ENCODE data around the gene TRAT1.

DNA sequence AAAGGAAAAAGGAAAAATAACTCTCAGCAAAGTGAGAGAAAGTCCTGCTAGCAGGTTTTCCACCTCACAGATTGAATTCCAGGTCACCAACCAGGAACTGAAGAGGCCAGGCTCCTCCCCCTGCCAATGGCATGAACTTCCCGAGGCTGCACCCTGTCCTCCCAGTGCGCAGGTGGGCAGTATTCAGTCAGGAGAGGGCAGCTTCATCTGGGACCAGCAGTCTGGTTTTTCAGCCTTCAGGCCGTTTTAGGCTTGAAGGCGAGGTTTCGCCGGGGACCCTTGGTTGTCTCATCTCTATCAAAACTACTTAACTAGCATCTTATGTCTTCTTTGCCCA is 41.2 kb downstream of the TRAT1 start:
- TF ChIP-seq, protein P1, sequence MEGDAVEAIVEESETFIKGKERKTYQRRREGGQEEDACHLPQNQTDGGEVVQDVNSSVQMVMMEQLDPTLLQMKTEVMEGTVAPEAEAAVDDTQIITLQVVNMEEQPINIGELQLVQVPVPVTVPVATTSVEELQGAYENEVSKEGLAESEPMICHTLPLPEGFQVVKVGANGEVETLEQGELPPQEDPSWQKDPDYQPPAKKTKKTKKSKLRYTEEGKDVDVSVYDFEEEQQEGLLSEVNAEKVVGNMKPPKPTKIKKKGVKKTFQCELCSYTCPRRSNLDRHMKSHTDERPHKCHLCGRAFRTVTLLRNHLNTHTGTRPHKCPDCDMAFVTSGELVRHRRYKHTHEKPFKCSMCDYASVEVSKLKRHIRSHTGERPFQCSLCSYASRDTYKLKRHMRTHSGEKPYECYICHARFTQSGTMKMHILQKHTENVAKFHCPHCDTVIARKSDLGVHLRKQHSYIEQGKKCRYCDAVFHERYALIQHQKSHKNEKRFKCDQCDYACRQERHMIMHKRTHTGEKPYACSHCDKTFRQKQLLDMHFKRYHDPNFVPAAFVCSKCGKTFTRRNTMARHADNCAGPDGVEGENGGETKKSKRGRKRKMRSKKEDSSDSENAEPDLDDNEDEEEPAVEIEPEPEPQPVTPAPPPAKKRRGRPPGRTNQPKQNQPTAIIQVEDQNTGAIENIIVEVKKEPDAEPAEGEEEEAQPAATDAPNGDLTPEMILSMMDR (conservative IDR thresholded peaks at IDR 0.05 in 1 of 2, IDR thresholded peaks at IDR 0.05 in 1 of 2; ENCODE audit: extremely low read depth in 1 of 2, insufficient read depth in 1 of 2, low read depth in 1 of 2, low read length in 2 of 2): no peak
- no peak for TF ChIP-seq EZH2 (IDR thresholded peaks at IDR 0.05; ENCODE audit: borderline replicate concordance, low read length)

Measured in mammary epithelial cell (primary cell).